ENCODE measurements around the gene TTLL12.
A peak's percentile ranks its signal among the peaks of the same experiment; 100 is the strongest.

The TTLL12 gene

GRCh38 chr22:43202326-43202725 lies 15.4 kb upstream of the TTLL12 start:
- ATAC-seq (replicated peaks): no peak
- peaks cover 13 to 14% of the 10 kb centered on the region in 2 donors for H3K4me1 Mint-ChIP-seq (ENCODE audit: low read depth in 2 of 2)
- no peak for DNase-seq
- H3K27ac Mint-ChIP-seq: no peak overlapping the region
- H3K4me3 Mint-ChIP-seq: no peak overlapping the region
- peaks cover 0 to 2% of the 10 kb centered on the region in 2 donors for H3K9me3 Mint-ChIP-seq
- H3K27me3 Mint-ChIP-seq: peaks cover 18 to 23% of the 10 kb centered on the region in 2 donors
- H3K36me3 Mint-ChIP-seq (ENCODE audit: insufficient read depth): peaks cover 15% of the 10 kb centered on the region

GRCh38 chr22:43201486-43202219 lies 14.7 kb upstream of the TTLL12 start:
- H3K4me3 Mint-ChIP-seq: no peak overlapping the region
- H3K27ac Mint-ChIP-seq: no peak overlapping the region
- H3K9me3 Mint-ChIP-seq: peaks cover 0 to 2% of the 10 kb centered on the region in 2 donors
- peaks cover 15% of the 10 kb centered on the region for H3K36me3 Mint-ChIP-seq (ENCODE audit: insufficient read depth)
- ATAC-seq (replicated peaks) (no peak), DNase-seq (no peak)
- peaks cover 12% of the 10 kb centered on the region in 2 donors for H3K4me1 Mint-ChIP-seq (ENCODE audit: low read depth in 2 of 2)
- H3K27me3 Mint-ChIP-seq: peaks cover 24 to 26% of the 10 kb centered on the region in 2 donors

- Mint-ChIP-seq H3K4me1 (ENCODE audit: low read depth in 2 of 2) (peaks cover 3 to 6% of the 10 kb centered on the region in 2 donors), H3K27me3 (peaks cover 26 to 30% of the 10 kb centered on the region in 2 donors), H3K27ac (no peak overlapping the region), H3K9me3 (no peaks in the 10 kb centered on the region), H3K4me3 (no peak overlapping the region), H3K36me3 (ENCODE audit: insufficient read depth) (peaks cover 6% of the 10 kb centered on the region)
- DNase-seq (no peak), ATAC-seq (replicated peaks) (no peak)
Observed at GRCh38 chr22:43200555-43200954, 13.6 kb upstream of the TTLL12 start.

- Mint-ChIP-seq H3K4me3 (no peak overlapping the region), H3K27ac (no peak overlapping the region), H3K9me3 (no peaks in the 10 kb centered on the region), H3K36me3 (ENCODE audit: insufficient read depth) (peaks cover 2% of the 10 kb centered on the region), H3K4me1 (ENCODE audit: low read depth in 2 of 2) (peaks cover 1 to 2% of the 10 kb centered on the region in 2 donors), H3K27me3 (peaks cover 32 to 35% of the 10 kb centered on the region in 2 donors)
- ATAC-seq (replicated peaks) (no peak), DNase-seq (no peak)
Observed at GRCh38 chr22:43200031-43200430, 13.1 kb upstream of the TTLL12 start.

- ATAC-seq (replicated peaks) (no peak), DNase-seq (no peak)
- H3K36me3 Mint-ChIP-seq (ENCODE audit: insufficient read depth): peaks cover 2% of the 10 kb centered on the region
- H3K4me1 Mint-ChIP-seq (ENCODE audit: low read depth in 2 of 2): peaks cover 0 to 1% of the 10 kb centered on the region in 2 donors
- H3K27me3 Mint-ChIP-seq: peaks cover 35% of the 10 kb centered on the region in 2 donors
- H3K27ac Mint-ChIP-seq: no peak overlapping the region
- no peak overlapping the region for H3K4me3 Mint-ChIP-seq
- H3K9me3 Mint-ChIP-seq: no peaks in the 10 kb centered on the region
Observed at GRCh38 chr22:43199541-43199940, 12.6 kb upstream of the TTLL12 start.

- no peaks in the 10 kb centered on the region for H3K9me3 Mint-ChIP-seq
Observed at GRCh38 chr22:43198936-43199335, 12.0 kb upstream of the TTLL12 start.

GRCh38 chr22:43198126-43198525 lies 11.2 kb upstream of the TTLL12 start:
- H3K4me1 Mint-ChIP-seq (ENCODE audit: low read depth in 2 of 2): no peaks in the 10 kb centered on the region
- H3K36me3 Mint-ChIP-seq (ENCODE audit: insufficient read depth): peaks cover 2% of the 10 kb centered on the region
- H3K27ac Mint-ChIP-seq: no peak overlapping the region
- H3K4me3 Mint-ChIP-seq: no peak overlapping the region
- peaks cover 35% of the 10 kb centered on the region in 2 donors for H3K27me3 Mint-ChIP-seq
- no peak for ATAC-seq (replicated peaks)
- H3K9me3 Mint-ChIP-seq: no peaks in the 10 kb centered on the region
- no peak for DNase-seq

More at GRCh38 chr22:43198936-43199335, 12.0 kb upstream of the TTLL12 start:
- Mint-ChIP-seq H3K27me3 (peaks cover 35% of the 10 kb centered on the region in 2 donors), H3K36me3 (ENCODE audit: insufficient read depth) (peaks cover 2% of the 10 kb centered on the region), H3K4me1 (ENCODE audit: low read depth in 2 of 2) (peaks cover 0 to under 1% of the 10 kb centered on the region in 2 donors), H3K4me3 (no peak overlapping the region), H3K27ac (no peak overlapping the region)
- DNase-seq (no peak), ATAC-seq (replicated peaks) (no peak)

- H3K27ac Mint-ChIP-seq: no peak overlapping the region
- H3K9me3 Mint-ChIP-seq: no peaks in the 10 kb centered on the region
- DNase-seq (no peak), ATAC-seq (replicated peaks) (no peak)
- H3K36me3 Mint-ChIP-seq (ENCODE audit: insufficient read depth): peaks cover 2% of the 10 kb centered on the region
- H3K4me1 Mint-ChIP-seq (ENCODE audit: low read depth in 2 of 2): no peaks in the 10 kb centered on the region
- H3K4me3 Mint-ChIP-seq: no peak overlapping the region
- H3K27me3 Mint-ChIP-seq: peaks cover 35% of the 10 kb centered on the region in 2 donors
Observed at GRCh38 chr22:43197271-43197941, 10.5 kb upstream of the TTLL12 start.

GRCh38 chr22:43191831-43192230 lies 4.9 kb upstream of the TTLL12 start:
- ATAC-seq (replicated peaks): no peak
- Mint-ChIP-seq H3K27me3 (peaks cover 13 to 15% of the 10 kb centered on the region in 2 donors), H3K36me3 (ENCODE audit: insufficient read depth) (peaks cover 13% of the 10 kb centered on the region), H3K27ac (no peak overlapping the region), H3K4me3 (no peak overlapping the region), H3K4me1 (ENCODE audit: low read depth in 2 of 2) (peaks cover 0 to 3% of the 10 kb centered on the region in 2 donors), H3K9me3 (no peaks in the 10 kb centered on the region)
- no peak for DNase-seq

- no peaks in the 10 kb centered on the region for H3K9me3 Mint-ChIP-seq
- H3K4me3 Mint-ChIP-seq: no peak overlapping the region
- peaks cover 18% of the 10 kb centered on the region for H3K36me3 Mint-ChIP-seq (ENCODE audit: insufficient read depth)
- H3K27me3 Mint-ChIP-seq: peaks cover 0 to 6% of the 10 kb centered on the region in 2 donors
- ATAC-seq (replicated peaks) (no peak), DNase-seq (no peak)
- H3K4me1 Mint-ChIP-seq (ENCODE audit: low read depth in 2 of 2): peaks cover 11 to 14% of the 10 kb centered on the region in 2 donors
- H3K27ac Mint-ChIP-seq: peak overlapping the region; percentile 8 to 11
Observed at GRCh38 chr22:43188829-43189545, 2.1 kb upstream of the TTLL12 start.

GRCh38 chr22:43187171-43188099 lies 501 bp upstream of the TTLL12 start:
- H3K36me3 Mint-ChIP-seq (ENCODE audit: insufficient read depth): peaks cover 18% of the 10 kb centered on the region
- peaks cover 0 to 6% of the 10 kb centered on the region in 2 donors for H3K27me3 Mint-ChIP-seq
- H3K4me1 Mint-ChIP-seq (ENCODE audit: low read depth in 2 of 2): peaks cover 14 to 15% of the 10 kb centered on the region in 2 donors
- ATAC-seq (replicated peaks) (peak; percentile 88), DNase-seq (peak; percentile 94 to 97 (median 94))
- H3K9me3 Mint-ChIP-seq: no peaks in the 10 kb centered on the region
- H3K4me3 Mint-ChIP-seq: peak overlapping the region; percentile 72 to 77
- peak overlapping the region; percentile 96 for H3K27ac Mint-ChIP-seq

- no peak for ATAC-seq (replicated peaks)
- Mint-ChIP-seq H3K4me1 (ENCODE audit: low read depth in 2 of 2) (peaks cover 17% of the 10 kb centered on the region in 2 donors), H3K27me3 (no peaks in the 10 kb centered on the region), H3K27ac (peak overlapping the region in 1 of 2 donors; percentile 71), H3K9me3 (no peaks in the 10 kb centered on the region), H3K4me3 (peak overlapping the region; percentile 67 to 75), H3K36me3 (ENCODE audit: insufficient read depth) (peaks cover 18% of the 10 kb centered on the region)
- DNase-seq: no peak
Observed at GRCh38 chr22:43185860-43186261, 1.1 kb downstream of the TTLL12 start.

Measured in effector memory CD8-positive, alpha-beta T cell (primary cell).